Thyroid gland (tissue), 4 donors: Measurements from ENCODE around the gene WRAP73.

Experiments used
- POLR2A ChIP-seq, 2 donors: fragments of 450-650 bp; IDR thresholded peaks; one replicate each; pipeline ENCODE4 v1.6.1; 2017; ENCODE audit warnings: antibody characterized with exemption in 2 of 2, mild to moderate bottlenecking in 2 of 2, moderate library complexity in 1 of 2
- TF ChIP-seq, protein P1 (sequence below), 6 experiments: fragments of 200-600 bp in 3 of 6; fragments of 450-650 bp in 3 of 6; sonication (generic) in 3 of 6; IDR thresholded peaks; one replicate each; pipeline ENCODE4 v1.5.1; 2016 to 2019; ENCODE audit warnings: antibody characterized with exemption in 6 of 6, mild to moderate bottlenecking in 2 of 6, inconsistent platforms in 1 of 6, moderate library complexity in 1 of 6

DNA sequence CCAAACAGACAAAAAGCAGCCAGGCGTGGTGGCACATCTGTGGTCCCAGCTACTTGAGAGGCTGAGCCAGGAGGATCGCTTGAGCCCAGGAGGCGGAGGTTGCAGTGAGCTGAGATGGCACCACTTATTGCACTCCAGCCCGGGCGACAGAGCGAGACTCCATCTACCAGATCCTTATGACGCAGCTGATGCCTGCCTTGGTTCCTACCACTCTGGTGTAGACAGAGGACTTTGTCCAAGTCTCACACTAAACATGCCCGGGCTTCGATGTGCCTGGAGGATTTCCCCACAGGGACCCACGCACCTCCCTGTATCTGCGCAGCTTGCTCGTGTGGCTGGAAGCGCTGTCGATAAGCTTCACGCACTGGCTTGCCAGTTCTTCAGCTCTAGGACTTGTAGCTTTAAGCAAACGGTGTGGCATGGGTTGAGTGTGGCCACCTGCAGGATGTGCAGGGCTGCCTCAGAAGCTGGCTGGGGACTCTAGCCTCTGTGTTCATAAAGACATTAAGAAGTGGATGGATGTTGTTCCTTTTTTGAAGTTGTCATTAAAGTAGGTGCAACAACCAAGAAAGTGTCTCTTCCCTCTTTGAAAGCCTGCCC, 20.2 kb downstream of the WRAP73 start:
- TF ChIP-seq, protein P1, sequence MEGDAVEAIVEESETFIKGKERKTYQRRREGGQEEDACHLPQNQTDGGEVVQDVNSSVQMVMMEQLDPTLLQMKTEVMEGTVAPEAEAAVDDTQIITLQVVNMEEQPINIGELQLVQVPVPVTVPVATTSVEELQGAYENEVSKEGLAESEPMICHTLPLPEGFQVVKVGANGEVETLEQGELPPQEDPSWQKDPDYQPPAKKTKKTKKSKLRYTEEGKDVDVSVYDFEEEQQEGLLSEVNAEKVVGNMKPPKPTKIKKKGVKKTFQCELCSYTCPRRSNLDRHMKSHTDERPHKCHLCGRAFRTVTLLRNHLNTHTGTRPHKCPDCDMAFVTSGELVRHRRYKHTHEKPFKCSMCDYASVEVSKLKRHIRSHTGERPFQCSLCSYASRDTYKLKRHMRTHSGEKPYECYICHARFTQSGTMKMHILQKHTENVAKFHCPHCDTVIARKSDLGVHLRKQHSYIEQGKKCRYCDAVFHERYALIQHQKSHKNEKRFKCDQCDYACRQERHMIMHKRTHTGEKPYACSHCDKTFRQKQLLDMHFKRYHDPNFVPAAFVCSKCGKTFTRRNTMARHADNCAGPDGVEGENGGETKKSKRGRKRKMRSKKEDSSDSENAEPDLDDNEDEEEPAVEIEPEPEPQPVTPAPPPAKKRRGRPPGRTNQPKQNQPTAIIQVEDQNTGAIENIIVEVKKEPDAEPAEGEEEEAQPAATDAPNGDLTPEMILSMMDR (IDR thresholded peaks at IDR 0.05) = no peak
- no peak for TF ChIP-seq POLR2A (IDR thresholded peaks at IDR 0.05)
